Measurements from ENCODE around the gene ALKBH7. TPM values are rescaled to one million over a fixed set of nuclear protein-coding genes. Genes with fewer than 3 reads are reported as not detected.

Gene ALKBH7
- total RNA-seq, 1 donor from 2014 or later: 77.1 TPM

DNA sequence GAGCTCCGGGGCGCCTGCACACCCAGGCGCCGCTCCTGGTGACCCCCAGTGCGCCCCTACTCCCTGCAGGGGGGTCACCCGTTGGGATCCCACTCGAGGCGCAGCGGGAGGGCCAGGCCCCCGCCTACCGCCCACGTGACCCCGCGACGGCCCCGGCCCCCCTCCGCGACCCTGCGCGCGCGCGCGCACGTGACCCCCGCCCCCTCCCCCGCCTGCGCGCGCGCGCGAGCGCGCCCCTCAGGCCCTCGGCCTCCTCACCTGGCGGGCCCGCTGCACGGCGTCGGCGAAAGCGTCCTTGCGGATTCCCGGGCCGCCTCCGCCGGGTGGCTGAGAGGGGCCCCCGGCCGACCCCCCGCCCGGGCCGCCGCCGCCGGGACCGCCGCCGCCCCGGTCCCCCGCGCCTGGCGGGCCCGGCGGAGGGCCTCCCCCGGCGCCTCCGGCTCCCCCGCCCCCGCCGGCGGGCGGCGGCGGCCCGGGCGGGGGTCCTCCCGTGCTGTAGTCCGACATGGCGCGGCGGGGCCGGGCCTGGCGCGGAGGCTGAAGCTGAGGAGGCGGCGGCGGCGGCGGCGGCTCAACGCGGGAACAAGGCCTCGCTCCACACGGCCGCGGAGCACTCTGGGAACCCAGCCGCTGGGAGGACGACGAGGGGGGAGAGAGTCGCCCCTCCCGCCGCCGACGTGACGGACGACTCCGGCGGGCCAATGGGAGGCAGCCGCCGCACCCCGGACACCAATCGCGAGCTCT, 51.8 kb downstream of the ALKBH7 start, which contains the start of gene KHSRP:
Gene KHSRP, minus strand, starts transcription at position 617 of the 744 bp plus-strand sequence. Its CDS starts 110 bp downstream, at position 507.
- Histone ChIP-seq H3K27ac (peak within 1 kb of the TSS; percentile 82), H3K27me3 (no peaks in the 10 kb centered on the region), H3K4me1 (peaks cover 38% of the 10 kb centered on the region), H3K4me3 (peak within 1 kb of the TSS; percentile 76 to 80), H3K9me3 (no peaks in the 10 kb centered on the region), H3K36me3 (peaks cover 0 to 21% of the 10 kb centered on the region in 2 donors)
- intact Hi-C loops (cut with DNase I): loop anchor here (5.0 kb wide), 1 partner anchor 313 kb away; the partner anchor contains the start of genes GPR108 and TRIP10
- no peak for DNase-seq (ENCODE audit: extremely low spot score in 2 of 2)
- TF ChIP-seq POLR2AphosphoS5 (IDR thresholded peaks at IDR 0.05; ENCODE audit: insufficient read depth in 1 of 2, low read depth in 1 of 2) (no peak), POLR2A (IDR thresholded peaks at IDR 0.05) (peak in 1 of 2 donors; percentile 82)

Small RNAs within 50 kb of the gene (microRNA-seq; reads per million reads assigned to microRNA genes)
- gene MIR3940 (ENCODE audit: borderline number of aligned reads, borderline replicate concordance) (not detected), gene MIR6790 (ENCODE audit: borderline number of aligned reads, borderline replicate concordance) (not detected), gene MIR6885 (ENCODE audit: borderline number of aligned reads, borderline replicate concordance) (not detected)

Small RNAs within 50 kb of the gene (small RNA-seq; reads per million reads assigned to genes)
- gene MIR6790 (not detected), gene MIR6885 (not detected)

Other genes with a start within 250 kb of the ALKBH7 start
- not detected for gene ACSBG2, start 237.1 kb upstream of the ALKBH7 start, total RNA-seq
- gene MLLT1, start 92.8 kb upstream of the ALKBH7 start, total RNA-seq: 25.5 TPM
- not detected for gene ACER1, start 39.2 kb upstream of the ALKBH7 start, total RNA-seq
- gene CLPP, start 11.3 kb upstream of the ALKBH7 start, total RNA-seq: 85.9 TPM
- 0.25 TPM for gene PSPN, start 3.1 kb downstream of the ALKBH7 start, total RNA-seq
- 52.8 TPM for gene GTF2F1, start 20.4 kb downstream of the ALKBH7 start, total RNA-seq
- 102 TPM for gene KHSRP, start 52.0 kb downstream of the ALKBH7 start, total RNA-seq
- gene SLC25A41, start 61.0 kb downstream of the ALKBH7 start, total RNA-seq: not detected
- 27.5 TPM for gene SLC25A23, start 87.0 kb downstream of the ALKBH7 start, total RNA-seq
- 4.9 TPM for gene CRB3, start 91.5 kb downstream of the ALKBH7 start, total RNA-seq
- 2.9 TPM for gene DENND1C, start 109.0 kb downstream of the ALKBH7 start, total RNA-seq
- gene TUBB4A, start 129.5 kb downstream of the ALKBH7 start, total RNA-seq: 5.6 TPM
- 7.9 TPM for gene TNFSF9, start 158.2 kb downstream of the ALKBH7 start, total RNA-seq
- gene CD70, start 218.4 kb downstream of the ALKBH7 start, total RNA-seq: not detected

All from vagina (tissue), 2 donors.